GM19240 (cell line): ENCODE data around the gene DHX16.
"Not testable (repeated sequence)": the region's sequence is repeated elsewhere in the genome, so short reads cannot be mapped to it uniquely, and the experiment has no call there.

Source experiments
- DNase-seq: peaks from one replicate; pipeline ENCODE4 v3.0.0; 2011; ENCODE audit warnings: low spot score; ENCODE audit not compliant: insufficient read length

Gene DHX16

DNA sequence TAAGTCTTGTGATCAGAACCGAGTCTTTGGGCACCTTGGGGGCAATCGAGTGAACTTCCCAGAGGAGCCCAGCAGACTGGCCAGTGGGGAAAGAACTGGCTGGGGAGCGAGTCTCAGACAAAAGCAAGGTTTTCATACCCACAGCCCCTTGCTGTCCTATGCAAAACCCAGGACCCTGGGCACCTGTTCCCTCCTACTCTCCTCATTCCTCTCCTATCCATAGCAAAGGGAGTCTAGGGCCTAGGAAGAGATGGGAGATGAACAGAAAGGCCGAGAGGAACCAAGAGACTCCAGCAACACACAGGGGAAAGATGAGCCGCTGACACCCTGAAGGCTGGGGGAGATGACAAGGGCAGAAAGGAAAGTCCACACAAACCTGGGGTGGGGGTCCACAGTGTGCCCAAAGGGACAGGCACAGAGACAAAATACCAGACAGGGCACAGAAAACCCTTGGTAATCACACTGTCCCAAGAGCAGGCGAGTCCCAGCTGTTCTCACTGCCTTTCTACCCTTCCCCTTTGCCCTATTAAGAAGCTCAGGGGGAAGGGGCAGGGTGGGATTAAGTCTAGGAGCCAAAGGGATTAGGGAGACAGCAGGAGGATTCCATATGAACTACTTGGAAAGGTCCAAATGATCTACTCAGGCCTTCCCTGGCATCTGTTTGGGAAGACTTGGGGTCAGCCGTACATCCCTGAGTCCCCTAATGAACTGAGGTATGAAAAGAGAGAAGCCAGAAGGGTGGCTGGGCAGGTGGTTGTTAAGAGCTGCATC is 7.1 kb upstream of the DHX16 start:
- DNase-seq: no peak

DNA sequence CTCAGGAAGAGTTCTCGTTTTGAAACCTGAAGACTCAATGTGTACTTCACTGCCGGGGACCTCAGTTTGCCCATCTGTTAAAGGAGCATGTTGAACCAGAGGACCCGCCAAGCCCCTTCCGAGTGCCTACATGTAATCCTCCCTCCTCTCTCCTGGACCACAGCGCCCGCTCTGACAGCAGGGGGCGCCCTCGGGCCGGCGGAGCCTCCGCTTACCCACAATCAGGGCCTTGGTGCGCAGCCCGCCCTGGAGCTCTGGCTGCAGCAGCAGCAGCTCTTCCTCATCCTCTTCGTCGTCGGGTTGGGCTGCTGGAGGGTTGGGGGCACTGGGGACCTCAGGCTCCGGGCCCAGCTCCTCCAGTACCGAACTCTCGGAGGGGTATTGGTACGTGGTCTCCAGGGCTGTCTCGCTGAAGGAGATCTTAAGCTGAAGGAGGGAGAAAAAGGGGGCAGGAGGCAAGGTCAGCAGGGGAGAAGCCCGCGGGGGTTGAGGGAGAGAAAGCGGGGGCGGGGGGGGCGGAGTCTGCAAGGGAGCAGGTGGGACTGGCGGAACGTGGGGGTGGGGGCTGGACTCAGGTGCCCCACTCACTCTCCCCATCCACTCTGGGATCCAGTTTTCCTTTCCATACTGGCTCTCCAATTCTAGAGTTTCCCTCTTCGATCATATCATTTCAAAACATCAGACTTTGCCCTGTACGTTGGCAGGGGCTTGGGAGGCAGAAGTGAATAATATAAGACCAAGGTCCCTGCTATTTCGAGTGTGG is 6.3 kb upstream of the DHX16 start:
- DNase-seq: peak; percentile 43

DNA sequence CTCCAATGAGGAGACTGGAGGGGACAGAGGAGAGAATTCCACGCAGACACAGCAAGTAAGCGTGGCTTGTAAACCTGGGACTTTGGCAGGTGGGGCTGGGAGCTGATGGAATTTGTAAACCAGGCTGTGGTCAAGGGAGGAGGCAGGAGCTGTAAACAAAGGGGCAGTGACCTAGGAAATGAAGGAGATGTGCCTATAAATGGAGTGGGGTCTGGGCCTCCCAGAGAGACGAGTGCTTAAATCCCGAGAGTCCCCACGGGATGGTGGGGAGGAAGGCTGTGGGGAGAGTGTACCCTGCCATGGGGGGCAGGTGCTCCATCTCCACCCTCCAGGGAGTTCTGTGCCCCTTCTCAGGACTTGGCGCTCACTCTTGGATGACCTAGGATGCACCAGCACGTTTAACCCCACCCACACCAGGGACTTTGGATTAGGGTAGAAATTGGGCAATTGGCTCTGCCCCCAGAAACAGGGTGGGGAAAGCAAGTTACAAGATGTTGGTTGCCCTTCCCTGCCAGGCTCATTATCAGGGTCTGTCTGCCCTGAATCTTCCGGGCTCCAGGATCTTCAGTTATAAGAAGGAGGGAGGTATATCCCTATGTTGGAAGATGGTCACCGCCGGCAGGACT is 4.0 kb upstream of the DHX16 start:
- no peak for DNase-seq

DNA sequence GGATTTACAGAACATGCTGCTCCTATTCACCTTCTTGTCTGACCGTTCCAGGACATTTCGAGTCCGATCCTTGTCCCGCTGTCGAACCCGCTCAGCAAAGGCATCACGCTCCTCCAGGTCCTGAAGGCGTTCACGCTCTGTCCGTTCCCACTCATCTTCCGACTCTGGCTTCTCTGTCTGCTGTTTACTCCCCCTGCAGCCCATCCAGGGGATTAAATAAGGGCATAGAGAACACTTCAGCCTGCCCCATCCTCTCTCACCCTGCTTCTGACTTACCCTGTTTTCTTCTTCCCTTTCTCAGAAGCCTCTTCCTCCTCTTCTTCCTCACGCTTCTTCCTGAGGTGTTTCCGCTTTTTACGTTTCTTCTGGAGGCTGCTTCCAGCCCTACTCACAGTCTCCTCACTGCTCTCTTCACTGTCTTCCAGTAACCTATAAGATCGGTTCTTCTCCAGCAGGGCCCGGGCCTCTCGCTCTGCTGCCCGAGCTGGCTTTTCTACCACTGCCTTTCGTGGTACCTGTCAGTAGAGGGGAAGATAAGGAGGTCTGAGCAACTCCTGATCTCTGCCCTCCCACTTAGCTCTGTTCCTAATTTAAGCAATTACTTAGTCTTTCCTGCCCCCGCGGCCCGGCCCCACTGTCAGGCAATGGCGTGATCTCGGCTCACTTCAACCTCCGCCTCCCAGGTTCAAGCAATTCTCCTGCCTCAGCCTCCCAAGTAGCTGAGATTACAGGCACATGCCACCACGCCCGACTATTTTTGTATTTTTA is 1.9 kb downstream of the DHX16 start:
- no peak for DNase-seq

DNA sequence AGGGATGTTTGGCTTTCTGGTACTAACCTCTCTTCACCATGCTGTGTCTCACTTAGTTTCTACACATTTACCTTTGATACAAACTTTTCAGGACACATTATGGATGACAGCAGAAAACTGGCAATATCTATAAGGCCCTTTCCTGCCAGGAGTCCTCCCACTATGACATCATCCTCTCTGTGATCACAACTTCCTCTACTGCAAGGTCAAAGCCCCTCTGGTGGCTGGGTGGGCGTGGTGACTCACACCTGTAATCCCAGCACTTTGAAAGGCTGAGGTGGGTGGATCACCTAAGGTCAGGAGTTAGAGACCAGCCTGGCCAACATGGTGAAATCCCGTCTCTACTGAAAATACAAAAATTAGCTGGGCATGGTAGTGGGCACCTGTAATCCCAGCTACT is 6.5 kb downstream of the DHX16 start:
- DNase-seq: not testable (repeated sequence)

DNA sequence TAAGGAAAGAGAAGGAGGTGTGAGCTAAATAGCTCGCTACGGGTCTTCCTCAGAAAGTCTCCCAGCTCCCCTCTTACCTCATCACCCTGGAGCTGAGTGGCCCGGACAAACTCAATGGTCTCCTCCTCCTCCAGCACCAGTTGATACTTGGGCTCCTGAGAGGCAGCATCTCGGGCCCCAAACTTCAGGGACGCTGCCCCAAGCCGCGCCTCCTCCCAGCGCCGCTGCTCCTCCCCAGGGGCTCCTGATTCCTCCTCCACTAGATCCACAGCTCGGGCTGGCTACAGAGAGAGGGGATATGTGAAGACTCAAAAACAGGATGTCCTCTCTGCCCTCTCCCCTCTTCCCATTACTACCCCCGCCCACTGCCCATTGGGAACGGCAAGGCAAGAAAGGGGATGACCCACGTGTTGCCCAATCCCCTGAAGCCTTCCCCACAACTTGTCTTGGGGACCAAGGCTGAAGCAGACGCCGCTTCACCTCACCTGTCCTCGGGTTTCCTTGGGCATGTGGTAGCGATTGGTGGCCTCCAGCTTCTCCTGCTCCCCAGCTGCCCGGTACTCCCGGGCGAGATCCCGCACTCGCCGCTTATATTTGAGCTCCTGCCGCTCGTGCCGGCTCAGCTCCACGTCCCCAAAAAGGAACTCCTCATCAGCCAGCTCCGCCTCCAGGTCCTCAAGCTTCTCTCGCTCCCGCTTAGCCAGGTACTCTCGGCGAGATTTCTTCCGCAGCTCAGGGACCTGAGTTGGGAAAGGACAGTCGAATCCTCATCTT is 7.6 kb downstream of the DHX16 start:
- DNase-seq: no peak

DNA sequence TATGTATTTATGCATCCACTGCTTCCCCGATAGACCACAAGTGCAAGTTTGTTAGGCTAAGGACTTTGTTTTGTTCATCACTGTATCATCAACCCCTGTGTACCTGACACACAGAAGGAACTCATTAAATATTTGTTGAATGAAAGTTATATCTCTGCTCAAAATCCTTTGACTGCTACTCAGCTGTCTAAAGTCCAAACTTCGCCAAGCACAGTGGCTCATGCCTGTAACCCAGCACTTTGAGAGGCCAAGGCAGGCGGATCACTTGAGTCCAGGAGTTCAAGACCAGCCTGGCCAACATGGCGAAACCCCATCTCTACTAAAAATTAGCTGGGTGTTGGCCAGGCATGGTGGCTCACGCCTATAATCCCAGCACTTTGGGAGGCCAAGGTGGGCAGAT is 14.9 kb downstream of the DHX16 start:
- DNase-seq: not testable (repeated sequence)

DNA sequence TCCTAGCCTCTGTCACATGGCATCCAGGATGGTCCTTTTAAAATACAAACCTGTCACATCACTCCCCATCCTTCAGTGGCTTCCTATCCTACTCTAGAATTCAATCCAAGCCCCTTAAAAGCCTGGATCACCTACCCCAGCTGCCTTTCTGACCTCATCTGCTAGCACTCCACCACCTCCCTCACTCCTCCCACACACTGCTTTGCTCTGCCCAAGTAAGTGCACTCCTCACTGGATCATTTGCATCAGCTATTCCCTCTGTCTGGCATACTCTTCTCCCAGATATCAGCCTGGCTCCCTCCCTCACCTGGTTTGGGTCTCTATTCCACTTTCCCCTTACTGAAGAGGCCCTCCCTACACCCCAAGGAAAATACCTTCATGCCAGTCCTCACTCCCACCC is 15.4 kb downstream of the DHX16 start:
- DNase-seq: no peak

DNA sequence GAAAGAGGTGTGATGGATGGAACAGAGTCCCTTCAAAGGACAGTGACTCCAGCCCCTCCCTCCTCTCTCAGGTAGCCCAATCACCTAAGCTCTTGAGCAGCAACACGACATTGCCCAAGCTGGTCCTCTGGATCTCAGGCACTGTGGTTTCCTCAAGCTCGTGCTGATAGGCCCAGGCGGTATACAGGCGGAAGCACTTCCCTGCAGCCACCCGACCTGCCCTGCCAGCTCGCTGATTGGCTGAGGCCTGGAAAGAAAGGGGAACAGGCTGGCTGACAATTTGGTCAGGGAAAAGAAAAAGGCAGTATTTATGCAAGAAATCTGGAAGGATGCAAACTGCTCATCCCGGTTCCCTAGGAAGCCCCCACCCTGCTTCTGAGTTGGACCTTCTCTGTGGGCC is 16.3 kb downstream of the DHX16 start:
- DNase-seq: no peak

DNA sequence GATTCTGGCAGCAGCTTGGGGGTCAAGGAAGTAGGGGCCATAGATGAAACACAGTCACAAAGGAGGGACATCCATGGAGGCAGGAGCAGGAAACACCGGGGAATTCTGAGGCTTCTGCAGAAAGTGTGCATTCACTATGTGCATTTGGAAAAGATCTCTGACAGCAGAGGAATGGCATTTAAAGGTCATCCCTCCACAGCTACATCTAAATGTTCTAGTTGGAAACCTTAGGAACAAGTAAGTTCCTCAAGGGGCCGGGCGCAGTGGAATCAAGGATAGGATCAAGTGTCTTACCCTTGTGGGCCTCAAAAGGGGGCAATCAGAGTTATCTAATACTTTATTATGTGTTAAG is 17.1 kb downstream of the DHX16 start:
- no peak for DNase-seq

DNA sequence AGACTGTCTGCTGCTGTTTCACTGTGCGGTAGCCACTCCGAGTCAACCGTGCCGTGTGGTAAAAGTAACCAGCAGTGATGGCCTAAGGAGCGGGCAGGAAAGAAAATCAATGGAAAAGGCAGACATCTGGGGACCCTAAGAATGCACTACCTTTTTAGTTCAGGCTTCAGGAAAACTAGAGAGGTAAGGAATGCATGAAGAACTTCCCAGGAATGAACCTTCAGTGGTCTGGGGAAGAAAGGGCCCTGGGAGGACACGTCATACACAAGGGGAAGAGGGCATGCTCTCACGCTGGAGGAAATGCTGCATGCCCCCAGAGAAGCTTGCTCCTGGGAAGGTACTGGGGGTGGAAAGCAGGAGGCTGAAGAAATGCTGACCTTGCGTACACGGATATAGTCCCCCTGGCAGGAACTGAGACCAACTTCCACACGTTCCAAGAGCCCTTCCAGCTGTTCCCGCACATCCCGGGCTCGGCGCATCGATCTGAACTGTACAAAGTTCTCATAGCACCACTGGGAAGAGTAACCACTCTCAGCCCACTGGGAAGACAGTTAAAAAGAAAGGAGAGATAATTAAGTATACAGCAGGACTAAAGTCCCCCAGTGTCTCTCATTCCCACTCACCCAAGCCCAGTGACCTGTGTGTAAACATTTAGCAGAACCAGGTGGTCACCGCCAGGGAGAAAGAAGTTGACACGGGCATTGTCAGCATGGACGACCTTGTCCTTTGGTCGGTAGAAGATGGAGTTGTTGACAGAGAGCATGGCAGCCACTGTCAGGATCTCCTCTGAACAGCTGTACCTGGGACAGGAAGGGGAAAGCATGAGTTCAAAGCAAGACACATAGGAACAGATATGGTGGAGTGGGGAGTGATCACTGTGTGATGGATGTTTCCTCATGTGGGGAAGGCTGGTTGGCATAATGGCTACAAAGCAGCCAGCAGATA is 17.7 kb downstream of the DHX16 start:
- no peak for DNase-seq

DNA sequence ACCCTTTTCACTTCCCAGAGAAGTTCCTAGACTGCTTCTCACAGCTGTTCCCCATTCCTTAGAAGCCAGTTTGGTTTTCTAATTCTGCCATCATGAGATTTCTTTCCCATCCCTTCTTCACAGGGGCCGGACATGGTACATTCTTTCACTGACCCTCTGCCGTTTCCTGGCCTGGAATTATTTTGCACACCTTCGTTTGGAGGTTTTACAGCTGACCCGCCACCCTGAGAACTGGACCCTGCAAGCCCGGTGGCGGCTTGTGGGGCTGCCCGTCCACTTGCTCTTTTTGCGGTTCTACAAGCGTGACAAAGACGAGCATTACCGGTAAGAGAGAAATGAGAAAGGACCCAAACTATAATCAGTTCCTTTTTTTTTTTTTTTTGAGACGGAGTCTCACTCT is 21.7 kb downstream of the DHX16 start:
- no peak for DNase-seq

DNA sequence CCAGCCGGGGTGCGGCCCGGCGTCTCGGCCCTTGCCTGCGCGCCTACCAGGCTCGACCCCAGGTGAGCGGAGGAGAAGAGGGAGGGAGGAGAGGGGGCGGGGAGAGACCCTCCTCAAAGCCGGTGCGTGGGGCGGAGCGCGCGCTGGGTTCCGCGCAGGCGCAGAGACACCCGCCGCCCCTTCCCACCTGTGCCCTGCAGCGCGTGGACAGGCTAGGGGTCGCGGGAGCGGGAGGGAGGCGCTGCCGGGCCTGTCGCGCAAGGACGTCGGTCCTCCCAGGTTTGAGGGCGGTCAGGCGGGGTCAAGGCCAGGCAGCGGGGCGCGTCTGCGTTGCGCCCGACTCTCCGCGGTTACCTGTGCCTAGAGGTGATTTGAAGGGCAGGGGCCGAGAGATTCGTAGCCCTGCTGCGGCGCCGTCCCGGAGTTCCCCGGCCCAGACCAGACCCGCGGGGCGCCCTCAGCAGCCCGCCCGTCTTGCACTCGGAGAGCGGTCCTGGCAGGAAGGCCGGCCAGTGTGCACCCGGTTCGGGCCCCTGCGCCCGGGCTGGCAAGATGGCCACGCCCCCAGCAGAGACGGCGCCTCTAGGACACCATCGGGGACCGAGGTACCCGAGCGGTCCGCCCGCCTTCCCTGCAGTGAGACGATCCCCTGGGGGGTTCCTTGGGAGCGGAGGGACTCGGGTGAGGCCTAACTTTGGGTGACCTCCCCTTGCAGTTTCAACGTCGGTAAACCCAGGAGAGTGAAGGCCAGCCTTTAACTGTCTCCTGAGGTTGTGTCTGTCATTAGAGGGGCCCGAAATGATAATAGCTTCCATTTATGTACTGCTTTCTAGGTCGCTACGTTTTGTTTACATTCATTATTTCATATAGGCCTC is 25.3 kb downstream of the DHX16 start:
- DNase-seq: peak; percentile 71

DNA sequence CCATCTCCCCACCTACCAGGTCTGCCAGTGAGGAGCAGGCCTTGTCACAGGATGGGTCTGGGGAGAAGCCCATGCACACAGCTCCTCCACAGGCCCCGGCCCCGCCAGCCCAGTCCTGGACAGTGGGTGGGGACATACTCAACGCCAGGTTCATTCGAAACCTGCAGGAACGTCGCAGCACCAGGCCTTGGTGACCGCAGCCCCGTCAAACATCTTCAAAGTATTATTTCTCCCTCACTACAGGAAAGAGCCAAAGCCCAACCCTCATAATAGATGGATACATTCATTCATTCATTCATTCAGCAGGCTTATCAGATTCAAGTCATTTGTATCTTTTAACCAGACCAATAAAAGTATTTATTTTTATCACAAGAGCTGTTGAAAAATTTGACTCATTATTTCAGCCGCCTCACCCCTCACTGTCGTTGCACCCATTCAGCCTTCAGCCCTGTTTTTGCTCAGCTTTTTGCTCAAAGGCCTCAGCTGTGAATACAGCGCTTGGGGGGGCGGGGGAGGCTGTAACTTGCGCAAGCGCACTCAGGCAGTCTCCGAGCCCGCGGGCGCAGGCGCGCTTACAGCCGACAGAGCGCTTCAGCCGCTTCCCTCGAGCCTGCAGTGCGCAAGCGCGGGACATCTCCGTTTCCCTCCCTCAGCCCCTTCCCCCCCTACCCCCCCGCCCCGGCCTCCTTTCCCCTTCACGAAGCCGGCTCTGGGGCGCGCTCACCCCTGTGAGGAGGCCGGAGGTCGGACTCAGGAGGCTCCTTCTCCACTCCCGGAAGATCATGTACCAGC is 26.2 kb downstream of the DHX16 start, which contains the start of gene C6orf136:
TSS of gene C6orf136 (plus strand) at position 684 of the 792 bp plus-strand sequence. CDS start at position 783, 99 bp downstream.
- DNase-seq: peak; percentile 93

DNA sequence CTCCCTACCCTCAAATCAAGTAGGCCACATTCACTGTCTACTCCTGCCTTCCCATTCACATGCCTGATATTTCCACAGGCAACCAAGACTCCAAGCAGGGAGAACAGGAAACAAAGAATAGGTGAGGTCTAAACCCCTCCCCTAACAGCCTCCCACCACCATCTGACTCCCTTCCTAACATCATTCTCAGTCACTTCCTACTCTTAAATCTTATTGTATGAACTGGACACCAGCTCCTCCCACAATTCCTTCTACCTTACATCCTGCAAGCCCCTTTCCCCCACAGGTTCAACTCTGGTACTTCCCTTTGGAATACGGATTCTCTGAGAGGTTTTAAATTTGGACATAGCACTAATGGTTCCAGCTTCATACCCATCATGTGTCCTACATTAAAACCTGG is 26.8 kb downstream of the DHX16 start:
- no peak for DNase-seq

DNA sequence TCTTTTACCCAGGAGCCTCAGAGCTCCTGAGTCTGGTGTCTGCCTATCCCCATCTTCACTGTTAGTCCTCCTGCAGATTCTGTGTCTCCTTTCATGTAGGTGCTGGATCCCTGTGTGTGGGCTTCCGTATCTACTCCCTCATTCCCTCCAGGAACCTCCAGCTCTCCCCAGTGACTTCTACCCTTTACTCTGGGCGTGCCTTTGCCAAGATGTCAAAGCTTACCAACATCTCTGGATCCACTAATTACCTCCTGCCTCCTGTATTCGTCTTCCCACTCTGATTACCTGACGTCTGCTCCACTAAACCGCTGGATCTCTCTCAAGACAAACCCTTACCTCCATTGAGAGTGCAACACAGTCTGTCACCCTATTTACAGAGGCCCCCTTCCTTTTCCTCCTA is 28.0 kb downstream of the DHX16 start:
- no peak for DNase-seq

DNA sequence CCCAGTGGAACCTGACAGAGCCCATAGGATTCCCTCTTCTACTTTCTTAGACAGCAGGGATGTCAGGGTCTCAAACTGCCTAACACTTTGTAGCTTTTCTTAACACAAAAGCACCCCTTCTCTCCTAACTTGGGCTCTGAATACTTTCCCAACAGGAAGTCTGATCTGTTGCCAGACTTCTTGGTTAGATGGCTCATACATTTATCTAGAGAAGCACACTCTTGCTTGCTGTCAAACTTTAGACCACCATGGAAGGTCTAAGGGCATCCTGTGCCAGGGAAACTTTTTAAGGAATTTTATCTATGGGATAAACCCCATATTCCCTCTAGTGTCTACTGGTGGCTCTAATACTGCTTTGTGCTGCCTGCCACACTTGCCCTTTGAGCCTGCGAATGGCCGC is 29.1 kb downstream of the DHX16 start:
- DNase-seq: no peak

DNA sequence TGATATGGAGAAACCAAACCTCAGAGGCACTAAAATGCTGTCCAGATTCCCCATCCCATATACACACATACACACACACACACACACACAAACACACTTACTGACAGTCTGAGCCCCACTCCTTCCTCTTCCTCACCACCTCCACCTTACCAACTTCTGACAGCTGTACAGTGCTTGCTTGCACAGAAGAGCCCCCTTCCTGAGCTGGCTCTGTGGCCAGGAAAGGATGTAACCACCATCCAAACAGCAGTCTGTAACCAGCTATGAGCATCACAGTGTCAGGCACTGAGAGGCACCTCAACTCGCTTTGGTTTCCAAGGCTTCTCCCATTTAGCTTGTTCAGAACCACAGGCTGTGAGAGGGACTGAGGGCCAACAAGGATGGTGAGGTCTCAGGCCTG is 31.8 kb downstream of the DHX16 start:
- DNase-seq: no peak
